ENCODE results near the gene RGCC.
"Not testable (repeated sequence)": the region's sequence is repeated elsewhere in the genome, so short reads cannot be mapped to it uniquely, and the experiment has no call there.

RGCC gene, protein sequence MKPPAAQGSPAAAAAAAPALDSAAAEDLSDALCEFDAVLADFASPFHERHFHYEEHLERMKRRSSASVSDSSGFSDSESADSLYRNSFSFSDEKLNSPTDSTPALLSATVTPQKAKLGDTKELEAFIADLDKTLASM

DNA sequence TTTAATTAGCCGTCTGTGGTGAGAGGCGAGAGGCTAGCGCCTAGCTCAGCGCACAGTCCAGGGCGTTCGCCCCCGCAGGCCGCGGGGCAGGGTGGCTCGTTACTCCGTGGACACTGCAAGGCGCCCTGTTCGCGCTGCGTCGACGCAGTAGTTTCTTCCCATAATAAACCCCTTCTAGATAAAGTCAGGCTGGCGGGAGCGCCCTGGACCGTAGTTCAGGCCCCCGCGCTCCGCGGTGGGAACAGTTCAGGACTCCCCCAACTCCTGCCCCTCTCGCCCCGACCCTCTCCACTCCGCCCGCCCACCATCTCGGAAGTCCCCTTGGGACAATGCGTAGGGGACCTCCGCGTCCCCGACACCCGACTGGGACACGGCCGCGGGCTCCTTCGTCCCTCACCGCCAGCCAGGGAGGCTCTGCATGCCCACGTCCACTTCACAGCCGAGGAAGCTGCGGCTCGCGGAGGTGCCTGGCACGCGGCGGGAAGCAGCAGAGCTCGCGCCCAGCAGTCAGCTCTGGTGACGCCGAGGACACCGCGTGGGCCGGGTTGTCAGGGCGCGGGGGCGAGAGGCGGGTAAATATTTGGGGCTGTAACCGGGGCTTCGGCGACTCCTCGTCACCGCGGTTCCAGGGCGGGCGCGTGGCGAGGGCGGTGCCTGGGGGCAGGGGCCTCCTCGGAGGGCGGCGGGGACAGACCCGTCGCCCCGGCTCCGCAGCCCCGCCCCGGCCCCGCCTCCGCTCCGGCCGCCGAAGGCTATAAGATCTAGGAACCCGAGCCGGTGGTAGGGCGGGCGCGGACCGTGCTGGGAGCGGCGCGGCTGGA is at the start of gene RGCC:
RGCC (plus strand) TSS at position 783 of the 821 bp plus-strand sequence. CDS start 158 bp downstream, outside the sequence.
- DNase-seq, result peak; percentile 92

DNA sequence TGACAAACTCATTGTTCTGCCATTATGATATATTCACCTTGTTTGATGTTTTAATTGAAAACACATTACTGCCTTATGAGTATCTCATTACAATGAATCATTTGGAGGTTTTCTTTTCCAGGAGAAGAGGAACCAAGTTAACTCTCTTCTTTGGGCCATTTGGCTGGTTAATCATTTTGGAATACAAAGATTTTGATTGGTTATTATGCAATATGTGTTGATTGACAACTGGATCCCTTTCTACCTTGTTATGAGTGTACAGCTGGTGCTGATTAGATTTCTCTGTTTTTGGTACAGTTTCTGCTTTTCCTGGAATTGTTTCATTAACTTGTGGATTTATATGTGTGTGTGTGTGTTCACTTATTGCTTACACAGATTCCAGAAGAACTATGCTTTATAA is 49.2 kb upstream of the RGCC start:
- no peak for DNase-seq

DNA sequence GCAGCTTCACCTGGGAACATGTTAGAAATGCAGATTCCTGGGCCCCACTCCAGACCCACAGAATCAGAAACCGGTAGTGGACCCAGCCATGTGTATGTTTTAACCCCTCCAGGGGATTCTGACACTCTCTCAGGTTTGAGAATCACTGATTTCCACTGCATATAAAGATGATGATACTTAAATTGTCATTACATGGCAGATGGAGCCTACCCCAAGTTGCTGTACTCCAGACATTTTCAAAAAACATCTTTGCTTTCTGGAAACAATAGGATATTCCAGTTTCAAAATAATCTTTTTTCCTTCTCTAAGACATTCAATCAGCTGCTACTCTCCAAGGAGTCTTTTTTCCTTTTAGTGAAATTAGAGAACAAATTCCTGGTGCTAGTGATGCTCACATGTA is 48.6 kb upstream of the RGCC start:
- no peak for DNase-seq

DNA sequence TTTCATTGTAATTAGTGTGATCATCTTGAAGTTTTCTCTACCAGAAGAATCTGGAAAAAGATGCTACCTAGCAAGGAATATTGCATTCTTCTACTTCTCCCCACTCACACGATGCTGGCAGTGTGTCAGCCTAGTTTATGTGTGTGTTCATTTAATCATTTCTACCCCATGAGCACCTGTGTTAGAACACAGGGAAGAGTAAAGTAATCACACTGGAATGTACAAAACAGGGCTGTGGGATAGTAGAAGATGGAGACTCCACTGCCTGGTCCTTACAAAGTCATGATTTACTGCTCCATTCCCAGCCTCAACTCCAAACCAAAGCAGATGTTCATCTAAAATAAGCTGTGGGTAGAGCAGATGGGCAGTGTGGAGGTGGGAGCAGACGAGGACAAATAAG is 47.7 kb upstream of the RGCC start:
- no peak for DNase-seq

DNA sequence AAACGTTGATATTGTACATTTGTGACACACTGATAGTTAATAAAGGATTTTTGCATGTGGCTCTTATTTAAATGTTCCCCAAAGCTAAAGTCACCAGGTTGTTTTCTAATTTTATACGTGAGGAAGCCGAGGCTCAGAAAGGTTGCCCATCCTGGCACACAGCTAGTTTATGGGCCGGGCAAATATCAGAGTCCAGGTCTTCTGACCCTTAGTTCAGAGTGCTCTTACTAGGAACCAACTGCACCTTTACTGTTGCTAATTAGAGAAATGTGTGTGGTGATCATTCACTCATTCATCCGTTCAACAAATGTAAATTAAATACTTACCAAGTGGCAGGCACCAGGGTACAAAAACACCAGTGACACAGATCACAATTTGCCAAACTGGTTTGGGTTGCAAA is 46.3 kb upstream of the RGCC start:
- no peak for DNase-seq

DNA sequence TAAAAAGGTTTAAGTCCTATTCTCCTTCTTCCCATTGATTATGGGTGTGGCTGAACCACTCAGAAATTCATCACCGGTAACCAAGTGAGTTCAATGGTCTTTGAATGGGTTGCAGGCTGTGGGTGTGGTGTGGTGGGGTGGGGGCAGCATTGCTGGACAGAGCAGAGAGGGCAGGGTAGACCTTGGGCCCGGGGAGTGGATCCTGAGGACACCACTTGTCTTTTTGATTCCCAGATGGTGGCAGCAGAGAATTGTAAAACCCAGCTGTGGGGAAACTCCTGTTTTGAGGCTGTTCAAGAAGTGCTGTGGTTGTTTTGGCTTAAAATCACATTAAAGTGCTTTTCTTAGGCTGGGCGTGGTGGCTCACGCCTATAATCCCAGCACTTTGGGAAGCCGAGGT is 45.8 kb upstream of the RGCC start:
- peak; percentile 8 for DNase-seq

DNA sequence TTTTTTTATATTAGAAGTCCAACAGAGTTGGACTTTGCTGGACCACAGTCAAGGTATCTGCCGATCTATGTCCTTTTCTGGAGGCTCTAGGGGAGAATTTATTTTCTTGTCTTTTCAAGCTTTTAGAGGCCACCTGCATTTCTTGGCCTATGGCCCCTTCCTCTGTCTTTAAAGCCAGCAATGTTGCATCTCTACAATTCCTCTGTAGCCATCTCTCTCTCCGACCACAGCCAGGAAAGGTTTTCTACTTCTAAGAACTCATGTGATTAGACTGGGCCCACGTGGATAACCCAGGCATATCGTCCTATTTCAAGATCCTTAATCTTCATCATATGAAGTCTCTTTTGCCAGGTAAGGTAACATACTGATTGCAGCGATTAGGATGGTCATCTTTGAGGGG is 43.5 kb upstream of the RGCC start:
- no peak for DNase-seq

DNA sequence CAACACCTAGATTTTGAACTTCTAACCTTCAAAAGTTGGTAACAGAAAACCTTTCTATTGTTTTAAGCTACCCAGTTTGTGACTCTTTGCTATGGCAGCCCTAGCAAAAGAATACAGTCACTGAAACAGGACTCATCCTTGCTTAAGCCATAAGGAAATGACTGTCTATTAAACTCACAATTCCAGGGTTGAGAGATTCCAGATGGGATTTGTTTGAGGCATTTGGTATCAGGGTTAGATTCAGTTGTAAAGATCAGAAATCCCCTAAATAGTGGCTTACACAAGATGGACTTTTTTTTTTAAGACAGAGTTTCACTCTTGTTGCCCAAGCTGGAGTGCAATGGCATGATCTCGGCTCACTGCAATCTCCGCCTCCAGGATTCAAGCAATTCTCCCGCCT is 41.1 kb upstream of the RGCC start:
- DNase-seq, result no peak

DNA sequence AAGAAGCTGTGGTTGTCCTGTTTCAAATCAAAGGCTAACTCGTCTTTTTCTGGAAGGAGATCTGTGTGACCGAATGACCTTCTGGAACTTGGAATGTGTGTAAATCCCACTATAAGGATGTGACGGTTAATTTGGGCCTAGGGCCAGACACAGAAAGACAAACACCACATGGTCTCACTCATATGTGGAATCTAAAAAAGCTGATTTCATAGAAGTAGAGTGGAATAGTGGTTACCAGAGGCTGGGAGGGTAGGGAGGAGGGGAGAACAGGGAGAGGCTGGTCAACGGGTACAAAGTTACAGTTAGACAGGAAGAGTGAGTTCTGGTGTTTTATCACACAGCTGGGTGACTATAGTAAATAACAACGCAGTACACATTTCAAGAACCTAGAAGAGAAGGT is 39.3 kb upstream of the RGCC start:
- DNase-seq, result no peak

DNA sequence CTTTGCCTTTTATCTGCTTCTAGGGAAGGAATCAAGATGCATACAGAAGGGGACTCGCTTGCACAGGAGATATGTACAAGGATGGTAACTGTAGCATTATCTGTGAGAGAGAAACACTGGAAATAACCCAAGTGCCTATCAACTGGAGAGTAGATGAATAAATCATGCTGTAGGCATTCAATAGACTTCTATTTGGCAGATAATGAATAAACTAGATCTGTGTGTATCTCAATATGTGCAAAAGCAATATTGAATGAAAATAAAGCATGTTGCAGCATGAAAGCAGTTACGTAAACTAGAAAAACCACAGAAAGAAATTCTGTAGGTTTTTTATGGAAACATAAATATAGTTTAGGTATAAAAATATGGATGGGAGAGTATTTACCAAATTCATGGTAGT is 38.6 kb upstream of the RGCC start:
- DNase-seq, result no peak

DNA sequence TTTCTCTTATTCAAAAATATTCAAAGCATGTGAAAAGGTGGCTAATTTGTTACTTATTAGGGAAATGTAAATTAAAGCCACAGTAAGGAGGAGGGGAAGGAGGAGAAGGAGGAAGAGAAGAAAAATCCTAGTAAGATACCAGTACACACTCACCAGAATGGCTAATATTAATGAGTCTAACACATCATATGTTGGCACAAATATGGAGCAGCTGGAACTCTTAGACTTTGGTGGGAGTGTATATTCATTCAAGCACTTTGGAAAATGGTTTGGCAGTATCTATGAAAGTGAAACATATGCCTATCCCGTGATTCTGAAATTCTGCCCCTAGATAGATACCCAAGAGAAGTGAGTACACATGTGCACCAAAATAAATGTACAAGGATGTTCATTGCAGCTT is 38.1 kb upstream of the RGCC start:
- no peak for DNase-seq

DNA sequence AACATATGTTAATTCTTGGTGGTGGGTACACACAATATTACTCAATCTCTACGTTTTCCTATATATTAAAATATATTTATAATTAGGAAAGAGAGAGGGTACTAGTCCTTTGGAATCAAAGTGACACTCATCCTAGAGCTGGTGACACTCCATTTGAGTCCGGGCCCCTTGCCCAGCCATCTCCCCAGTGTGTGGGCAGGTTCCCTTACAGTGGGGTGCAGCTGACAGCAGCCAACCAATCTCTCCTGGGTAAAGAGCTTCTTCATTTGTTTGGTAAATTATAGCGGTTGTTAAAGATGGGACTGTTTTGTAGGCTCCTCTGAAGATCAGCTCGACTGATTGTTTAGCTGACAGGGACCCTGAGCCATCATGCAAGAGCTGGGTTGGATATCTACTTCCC is 37.2 kb upstream of the RGCC start:
- DNase-seq, result no peak

DNA sequence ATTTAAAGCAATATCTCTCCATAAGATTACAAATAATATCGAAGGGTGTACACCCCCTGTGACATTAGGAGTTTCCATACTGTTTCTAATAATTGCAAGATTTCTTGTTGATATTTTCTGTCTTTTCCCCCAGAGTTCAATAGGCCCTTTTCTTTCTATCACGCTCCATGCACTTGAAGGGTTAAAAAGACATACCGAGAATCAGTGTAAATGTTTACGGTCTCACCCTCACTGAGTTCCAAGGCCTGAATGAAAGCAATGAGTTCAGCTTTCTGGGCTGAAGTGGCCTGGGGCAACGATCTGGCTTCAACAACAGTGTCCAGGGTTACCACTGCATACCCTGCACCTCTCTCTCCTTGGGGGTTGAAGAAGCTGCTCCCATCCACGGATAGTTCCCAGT is 36.0 kb upstream of the RGCC start:
- not testable (repeated sequence) for DNase-seq

DNA sequence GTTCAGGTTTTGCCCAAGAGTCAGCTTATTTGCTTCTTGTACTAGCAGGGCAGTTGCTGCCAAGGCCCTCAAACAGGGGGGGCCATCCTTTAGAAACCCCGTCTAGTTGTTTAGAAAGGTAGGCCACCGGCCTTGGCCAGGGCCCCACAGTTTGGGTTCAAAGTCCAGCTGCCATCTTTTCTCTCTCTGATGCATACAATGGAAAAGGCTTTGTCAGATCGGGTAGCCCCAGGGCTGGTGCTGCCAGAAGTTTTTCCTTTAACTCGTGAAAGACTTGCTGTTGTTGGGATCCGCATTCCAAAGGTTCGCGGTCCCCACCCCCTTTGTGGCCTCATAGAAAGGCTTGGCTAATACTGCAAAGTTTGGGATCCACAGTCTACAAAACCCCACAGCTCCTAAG is 35.4 kb upstream of the RGCC start:
- not testable (repeated sequence) for DNase-seq

DNA sequence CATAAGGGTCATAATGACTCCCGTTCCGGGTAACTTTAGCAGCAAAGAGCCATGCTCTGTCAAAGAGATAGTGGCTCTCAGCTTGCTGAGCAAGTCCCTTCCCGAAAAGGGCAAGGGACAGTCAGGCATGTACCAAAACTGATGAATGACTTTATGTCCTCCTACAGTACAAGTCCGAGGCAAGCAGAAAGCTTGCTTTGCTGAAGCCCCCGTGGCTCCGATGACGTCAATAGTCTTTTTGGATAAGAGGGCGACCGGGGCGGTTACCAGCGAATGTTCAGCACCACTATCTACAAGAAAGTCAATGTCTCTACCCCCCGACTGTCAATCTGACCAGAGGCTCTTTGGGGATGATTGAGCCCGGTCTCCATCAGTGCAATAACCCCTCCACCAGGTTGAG is 34.1 kb upstream of the RGCC start:
- not testable (repeated sequence) for DNase-seq

DNA sequence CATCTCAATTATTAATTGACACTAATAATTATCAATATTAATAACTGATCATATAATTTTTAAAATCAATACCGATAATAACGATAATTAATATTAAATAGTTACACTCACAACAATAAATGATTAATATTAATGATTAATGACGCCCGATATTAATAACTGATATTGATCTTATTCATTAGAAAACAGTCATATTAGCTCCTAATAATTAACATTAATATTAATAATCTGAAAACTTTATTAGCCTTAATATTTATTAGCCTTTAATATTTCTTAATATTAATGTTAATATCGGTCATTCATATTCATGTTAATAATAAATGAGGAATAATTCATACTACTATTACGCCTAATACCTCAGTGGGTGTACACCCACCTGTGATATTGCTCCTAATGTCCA is 32.7 kb upstream of the RGCC start:
- DNase-seq, result not testable (repeated sequence)

DNA sequence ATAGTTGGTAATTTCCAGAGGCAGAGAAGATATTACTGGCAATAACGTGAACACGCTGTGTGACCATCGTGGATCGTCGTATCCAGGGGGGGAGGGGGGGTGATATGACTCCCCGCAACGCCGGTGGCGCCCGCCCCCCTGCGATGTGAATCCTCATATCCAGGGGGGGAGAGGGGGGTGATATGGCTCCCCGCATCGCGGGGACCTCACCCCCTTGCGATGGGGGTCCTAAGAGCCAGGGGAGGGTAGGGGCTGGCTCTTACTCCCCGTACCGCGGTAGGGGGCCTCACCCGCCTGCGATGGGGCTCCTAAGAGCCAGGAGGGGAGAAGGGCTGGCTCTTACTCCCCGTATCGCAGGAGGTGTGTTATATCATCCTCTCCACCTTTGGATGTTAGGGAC is 31.3 kb upstream of the RGCC start:
- no peak for DNase-seq

DNA sequence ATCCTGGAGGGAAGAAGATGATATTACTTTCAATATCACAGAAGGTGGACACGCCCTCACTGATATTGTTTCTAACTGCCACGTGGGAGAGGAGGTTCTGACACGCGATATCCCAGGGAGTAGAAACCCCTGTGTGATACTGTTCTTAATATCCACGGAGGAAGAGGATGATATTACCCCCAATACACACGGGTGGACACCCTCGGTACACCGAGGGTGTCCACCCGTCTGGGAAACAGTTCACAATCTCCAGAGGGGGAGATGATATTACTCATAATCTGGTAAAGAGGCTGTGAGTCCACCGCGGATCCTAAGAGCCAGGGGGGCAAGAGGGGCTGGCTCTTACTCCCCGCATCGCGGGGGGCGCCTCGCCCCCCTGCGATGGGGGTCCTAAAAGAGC is 29.7 kb upstream of the RGCC start:
- DNase-seq, result no peak

DNA sequence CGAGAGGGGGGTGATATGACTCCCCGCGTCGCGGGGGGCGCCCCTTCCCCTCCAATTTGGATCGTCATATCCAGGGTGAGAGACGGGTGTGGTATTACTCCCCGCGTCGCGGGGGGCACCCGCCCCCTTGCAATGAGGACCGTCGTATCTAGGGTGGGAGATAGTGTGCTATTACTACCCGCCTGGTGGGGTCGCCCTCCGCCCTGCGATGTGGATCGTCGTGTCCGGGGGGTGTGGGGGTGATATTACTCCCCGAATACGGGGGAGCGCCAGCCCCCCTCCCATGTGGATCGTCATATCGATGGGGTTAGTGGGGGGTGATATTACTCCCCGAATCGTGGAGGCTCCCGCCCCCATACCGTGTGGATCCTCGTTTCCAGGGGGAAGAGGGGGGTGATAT is 29.2 kb upstream of the RGCC start:
- peak; percentile 28 for DNase-seq

DNA sequence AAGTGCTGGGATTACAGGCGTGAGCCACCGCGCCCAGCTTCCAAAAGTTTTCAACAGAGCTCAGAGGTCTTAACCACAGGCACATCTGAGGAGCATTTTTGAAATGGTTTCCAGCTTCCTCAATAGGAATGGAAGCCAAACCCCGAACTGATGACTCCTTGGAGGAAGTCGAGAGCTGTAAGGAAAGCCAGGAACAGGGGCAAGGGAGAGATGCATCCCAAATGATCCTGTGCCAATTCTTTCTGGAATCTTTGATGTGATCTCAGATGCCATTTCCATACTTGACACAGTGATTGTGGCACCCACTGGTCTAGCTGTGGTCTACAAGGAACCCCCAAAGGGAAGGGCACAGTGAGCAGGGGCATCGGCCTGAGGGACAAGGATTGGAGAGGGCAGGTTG is 23.3 kb upstream of the RGCC start:
- DNase-seq, result not testable (repeated sequence)

DNA sequence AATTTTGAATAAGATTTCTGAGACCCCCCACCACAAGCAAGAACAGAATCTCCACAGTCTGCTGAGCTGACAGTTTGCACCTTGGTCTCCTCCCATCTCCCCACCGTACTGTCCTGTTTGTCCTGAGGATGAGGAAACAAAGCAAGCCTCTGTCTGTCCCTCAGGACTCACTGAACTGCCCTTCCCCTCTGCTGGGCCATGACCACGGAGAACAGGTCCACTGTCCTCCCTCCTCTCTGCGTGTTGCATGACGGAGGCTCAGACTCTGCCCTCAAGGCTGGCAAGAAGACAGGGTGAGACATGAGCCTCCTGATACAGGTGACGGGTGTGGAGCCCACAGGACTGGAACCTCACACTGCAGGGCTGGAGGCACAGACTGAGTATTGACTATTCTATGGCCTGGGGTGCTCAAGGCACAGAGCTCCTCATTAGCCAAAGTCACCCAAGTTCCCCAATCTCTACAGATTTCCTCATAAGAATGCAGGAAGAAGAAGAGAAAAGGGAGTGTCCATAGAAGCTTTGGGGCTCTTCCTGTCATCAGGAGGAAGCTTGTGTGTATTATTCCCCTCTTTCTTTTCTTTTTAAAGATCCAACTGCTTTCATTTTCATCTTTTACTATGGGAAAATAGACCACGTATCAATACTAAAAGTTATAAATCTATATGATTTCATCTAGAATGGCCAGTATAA is 22.4 kb upstream of the RGCC start:
- no peak for DNase-seq

DNA sequence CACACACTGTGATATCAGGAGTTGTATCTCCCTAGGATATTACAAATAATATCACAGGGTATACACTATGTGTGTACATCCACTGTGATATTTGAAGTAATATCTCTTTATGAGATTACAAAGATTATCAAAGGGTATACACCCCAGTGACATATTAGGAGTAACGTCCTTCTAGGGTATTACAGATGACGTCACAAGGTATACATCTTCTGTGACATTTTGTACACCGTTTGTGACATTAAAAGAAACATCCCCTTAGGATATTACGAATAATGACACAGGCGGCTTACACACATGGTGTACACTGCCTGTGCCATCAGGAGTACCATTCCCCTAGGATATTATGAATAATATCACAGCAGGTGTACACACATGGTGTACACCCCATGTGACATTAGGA is 13.4 kb upstream of the RGCC start:
- no peak for DNase-seq

DNA sequence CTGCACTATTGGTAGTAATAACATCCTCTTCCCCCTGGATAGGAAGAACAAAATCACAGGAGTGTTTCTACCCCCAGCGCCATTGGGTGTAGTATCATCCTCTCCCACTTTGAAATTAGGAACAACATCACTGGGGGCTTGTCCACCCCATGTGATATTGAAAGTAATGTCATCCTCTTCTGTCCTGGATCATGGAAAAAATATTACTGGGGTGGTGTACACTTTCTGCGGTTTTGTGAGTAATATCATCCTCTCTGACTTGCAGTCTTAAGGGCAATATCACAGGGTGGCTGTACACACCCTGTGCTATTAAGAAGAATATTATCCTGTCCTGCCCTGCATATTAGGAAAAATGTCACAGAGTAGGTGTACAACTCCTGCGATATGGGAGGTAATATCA is 4.9 kb upstream of the RGCC start:
- DNase-seq, result no peak

DNA sequence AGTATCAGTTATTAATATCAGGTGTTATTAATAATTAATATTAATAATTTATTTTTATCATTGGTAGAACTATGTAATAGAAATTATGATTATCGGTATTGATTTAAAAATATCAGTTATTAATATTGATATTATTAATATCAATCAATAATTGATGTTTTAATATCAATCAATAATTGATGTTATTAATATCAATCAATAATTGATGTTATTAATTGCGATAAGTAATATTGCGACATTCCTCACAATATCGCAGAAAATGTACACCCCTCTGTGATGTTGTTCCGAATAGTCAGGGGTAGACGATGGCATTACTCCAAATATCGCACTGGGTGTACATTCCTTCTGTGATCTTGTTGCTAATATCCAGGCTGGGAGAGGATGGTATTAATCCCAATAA is 3.7 kb upstream of the RGCC start:
- DNase-seq, result no peak
